Measurements from ENCODE around the gene ANXA2. TPM values are rescaled to one million over a fixed set of nuclear protein-coding genes. Genes with fewer than 3 reads are reported as not detected.
"Not testable (repeated sequence)": the region's sequence is repeated elsewhere in the genome, so short reads cannot be mapped to it uniquely, and the experiment has no call there.

The ANXA2 gene
- polyA plus RNA-seq, 4 donors, result 446 to 630 (median 526) TPM

DNA sequence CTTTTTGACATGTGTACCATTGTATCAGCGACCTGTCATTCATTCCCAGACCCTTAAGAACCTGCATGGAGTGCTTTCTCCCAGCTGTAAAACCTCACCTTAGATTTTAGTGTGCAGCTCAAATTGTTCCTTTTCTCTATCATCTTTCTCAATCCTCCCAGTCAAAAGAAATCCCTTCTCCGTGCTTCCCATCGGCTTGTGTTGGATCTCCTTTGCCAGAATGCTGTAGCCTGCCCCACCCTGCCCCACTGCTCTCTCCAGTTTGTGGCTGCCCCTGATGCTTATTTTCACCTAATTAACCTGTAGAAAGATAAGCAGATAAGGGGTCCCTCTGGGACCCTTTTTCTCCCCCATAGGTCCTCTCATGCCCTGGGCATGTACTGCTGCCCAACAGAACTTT, 51.1 kb downstream of the ANXA2 start:
- no peak for DNase-seq (ENCODE audit: low read depth in 4 of 4, low spot score in 2 of 4)

DNA sequence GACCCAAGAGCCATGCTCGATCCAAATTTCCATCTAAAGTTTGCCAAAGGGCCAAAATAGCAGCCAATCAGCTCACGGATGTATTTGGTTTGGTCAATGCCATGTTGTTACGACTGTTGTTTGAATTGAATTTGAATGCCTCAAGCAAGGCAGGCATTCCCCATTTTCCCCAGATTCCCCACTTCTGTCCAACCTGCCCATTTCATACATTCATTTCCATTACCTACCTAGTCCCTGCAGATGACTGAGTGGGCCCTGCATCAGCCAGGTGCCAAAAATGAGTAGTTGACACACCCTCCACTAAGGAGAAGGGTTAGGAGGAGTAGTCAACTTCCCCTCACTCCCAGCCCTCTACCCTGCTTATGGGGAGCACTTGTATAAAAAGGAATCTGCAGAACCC, 51.7 kb downstream of the ANXA2 start:
- DNase-seq (ENCODE audit: low read depth in 4 of 4, low spot score in 2 of 4), result no peak

DNA sequence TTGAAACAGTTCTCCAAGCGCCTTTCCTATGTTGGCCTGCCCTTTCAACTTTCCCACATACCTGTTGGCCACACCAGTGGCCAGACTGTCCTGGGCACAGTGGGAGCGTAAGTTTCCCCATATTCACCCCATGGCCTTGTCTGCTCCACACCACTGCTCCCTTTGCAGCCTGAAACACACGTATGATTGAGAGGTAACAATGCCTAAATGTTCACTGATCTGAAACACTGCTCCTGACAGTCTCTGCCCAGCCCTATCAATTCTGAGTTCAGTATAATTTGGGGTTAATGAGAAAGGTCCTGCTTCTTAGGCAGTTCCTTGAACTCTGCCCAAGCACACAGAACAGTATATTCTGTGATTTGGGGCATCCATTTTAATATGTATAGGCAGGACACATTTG, 52.2 kb downstream of the ANXA2 start:
- DNase-seq (ENCODE audit: low read depth in 4 of 4, low spot score in 2 of 4), result no peak

DNA sequence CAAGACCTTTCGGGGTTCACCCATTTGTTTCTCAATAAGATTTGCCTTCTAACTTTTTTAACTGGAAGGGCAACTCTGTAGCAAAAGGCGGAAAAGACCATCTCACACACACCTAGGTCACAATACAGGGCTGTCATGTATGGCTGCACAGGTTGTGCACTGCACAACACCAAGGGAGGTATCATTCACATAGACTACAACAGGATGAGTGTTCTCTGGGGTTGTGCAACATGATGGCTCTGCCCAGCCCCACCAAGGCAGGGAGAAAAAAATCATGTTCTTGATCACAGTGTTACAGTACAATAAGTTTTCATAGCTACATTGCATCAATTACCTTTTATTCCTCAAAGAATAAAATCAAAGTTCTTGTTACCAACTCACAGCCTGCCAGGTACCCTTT, 52.8 kb downstream of the ANXA2 start:
- DNase-seq (ENCODE audit: low read depth in 4 of 4, low spot score in 2 of 4), result no peak

DNA sequence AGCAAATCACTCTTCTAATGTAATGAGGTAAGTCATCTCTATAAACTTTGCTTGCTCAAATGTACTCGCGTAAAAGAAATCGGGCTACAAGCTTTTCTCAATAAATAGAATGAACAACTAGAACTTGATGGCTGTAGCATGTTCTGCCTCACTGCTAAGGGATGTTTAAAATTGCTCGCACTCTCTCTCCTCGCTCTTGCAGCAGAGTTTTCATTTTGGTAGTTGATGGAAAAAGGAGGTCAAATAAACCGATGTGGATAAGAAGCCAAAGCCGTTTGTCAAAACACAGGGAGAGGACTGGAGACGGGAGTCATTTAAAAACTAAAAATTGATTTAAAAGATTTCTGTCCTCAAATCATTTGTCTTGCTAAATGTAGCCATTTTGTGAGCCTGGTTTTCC, 53.3 kb downstream of the ANXA2 start:
- no peak for DNase-seq (ENCODE audit: low read depth in 4 of 4, low spot score in 2 of 4)

DNA sequence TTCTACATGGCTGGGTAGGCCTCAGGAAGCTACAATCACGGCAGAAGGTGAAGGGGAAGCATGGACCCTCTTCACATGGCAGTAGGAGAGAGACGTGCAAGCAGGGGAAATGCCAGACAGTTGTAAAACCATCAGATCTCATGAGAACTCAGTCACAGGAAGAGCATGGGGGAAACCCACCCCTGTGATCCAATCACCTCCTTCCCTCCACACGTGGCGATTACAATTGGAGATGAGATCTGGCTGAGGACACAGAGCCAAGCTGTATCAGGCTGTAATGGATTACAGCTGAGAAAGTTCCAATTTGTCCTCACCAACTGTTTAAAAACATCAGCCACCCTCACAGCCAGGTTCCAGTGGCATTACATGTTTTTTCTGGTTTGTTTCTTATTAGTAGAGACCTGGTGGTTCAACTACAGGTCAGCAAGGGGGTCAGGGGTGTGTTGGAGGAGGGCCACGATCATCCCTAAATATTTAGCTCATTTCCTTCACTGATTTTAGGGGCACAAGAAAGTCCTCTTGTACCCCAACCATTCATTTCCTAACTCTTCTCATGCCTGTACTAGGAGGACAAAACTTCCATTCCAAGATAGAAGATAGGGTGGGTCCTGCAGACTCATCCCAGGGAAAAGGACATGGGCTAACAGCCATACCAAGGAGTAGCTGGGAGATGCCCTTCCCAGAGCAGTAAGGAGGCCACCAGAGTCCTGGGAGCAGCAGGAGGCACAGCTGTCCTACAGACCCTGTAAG, 54.4 kb downstream of the ANXA2 start:
- DNase-seq (ENCODE audit: low read depth in 4 of 4, low spot score in 2 of 4), result no peak

DNA sequence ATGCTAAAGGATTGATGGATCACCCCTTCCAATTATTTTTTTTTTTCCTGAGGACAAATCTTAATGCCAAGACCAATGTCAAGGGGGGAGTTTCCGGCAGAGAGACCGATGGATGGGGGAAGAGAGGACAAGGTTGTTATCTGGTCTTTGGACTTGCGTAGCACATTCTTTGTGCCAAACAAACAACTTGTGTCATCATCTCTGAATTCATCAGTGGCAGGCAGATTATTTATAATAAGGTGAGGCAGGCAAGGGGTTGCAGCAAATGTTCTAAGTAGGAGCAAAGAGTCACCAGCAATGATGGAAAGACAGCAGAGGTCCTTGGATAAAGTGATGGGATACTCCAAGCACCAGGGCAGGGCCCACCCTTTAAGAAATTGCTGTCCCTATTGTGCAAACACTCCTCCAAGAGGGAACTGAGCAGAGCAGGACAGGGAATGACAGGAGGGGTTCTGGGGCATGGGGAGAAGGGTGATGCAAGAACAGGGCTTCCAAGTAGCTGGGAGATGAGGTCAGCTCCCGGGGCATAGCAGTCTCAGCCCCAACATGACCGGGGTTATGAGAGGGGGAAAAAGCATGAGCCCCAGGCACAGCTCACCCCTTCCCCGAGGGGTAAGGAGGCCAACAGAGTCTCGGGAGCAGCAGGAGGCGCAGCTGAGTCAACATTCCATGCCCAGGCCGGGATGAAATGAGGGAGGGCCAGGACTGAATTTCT, 57.4 kb downstream of the ANXA2 start:
- no peak for DNase-seq (ENCODE audit: low read depth in 4 of 4, low spot score in 2 of 4)

DNA sequence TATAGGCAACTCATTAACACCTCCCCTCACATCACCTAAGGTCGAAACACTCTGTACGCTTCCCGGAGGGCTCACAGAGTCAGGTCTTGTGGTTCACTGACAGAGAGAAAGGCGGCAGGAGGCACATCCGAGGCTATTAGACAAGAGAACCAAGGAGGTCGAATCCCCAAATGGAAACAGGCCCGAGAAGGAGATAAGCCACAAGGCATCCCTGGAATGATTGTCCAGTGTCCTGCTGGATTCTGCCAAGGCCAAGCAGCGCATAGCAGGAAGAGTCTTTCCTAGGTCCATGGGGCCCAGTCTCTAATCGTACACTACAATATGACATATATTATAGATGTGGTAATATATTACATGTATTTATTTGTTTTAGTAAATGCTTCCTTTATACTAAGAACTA, 58.5 kb downstream of the ANXA2 start:
- DNase-seq (ENCODE audit: low read depth in 4 of 4, low spot score in 2 of 4), result no peak

DNA sequence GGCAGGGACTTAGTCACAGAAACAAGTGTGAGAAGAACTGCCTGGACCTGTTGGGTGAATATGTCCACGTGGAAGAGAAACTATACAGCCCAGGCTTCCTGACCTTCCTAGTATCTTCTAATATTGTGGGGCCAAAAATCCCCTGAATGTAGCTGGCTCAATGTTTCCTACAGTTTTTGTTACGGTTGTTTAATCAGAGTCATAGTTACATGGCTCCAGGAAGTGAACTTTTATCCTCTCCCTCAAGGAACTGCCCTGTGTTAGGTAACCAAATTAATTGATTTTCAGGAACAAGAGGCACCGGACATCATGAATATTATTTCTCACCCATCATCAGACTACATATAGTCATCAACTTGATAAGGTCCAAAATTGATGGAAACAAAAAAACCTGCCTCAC, 59.0 kb downstream of the ANXA2 start:
- no peak for DNase-seq (ENCODE audit: low read depth in 4 of 4, low spot score in 2 of 4)

DNA sequence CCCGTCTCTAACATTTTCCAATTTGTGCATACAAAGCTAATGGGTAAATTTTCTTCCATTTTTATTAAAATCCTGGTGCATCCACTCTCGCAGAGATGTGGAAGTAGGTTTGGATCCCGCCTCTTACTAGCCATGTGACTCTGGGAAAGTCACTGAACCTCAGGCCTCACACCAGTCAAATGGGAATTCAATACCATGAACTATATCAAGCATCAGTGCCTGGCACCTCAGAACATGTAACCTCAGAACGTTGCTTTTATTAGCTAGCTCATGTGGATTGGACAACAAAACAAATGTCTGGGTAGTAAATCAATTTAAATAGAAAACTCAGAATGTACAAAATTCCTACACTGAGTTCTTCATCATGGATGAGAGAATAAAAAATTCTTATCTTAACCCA, 60.7 kb downstream of the ANXA2 start:
- DNase-seq (ENCODE audit: low read depth in 4 of 4, low spot score in 2 of 4), result no peak

DNA sequence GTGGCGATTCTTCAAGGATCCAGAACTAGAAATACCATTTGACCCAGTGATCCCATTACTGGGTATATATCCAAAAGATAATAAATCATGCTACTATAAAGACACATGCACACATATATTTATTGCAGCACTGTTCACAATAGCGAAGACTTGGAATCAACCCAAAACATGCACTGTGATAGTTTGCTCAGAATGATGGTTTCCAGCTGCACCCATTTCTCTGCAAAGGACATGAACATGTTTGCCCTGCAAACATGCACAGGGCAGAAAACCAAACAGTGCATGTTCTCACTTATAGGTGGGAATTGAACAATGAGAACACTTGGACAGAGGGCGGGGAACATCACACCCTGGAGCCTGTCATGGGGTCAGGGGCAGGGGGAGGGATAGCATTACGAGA, 62.5 kb downstream of the ANXA2 start:
- not testable (repeated sequence) for DNase-seq (ENCODE audit: low read depth in 4 of 4, low spot score in 2 of 4)

DNA sequence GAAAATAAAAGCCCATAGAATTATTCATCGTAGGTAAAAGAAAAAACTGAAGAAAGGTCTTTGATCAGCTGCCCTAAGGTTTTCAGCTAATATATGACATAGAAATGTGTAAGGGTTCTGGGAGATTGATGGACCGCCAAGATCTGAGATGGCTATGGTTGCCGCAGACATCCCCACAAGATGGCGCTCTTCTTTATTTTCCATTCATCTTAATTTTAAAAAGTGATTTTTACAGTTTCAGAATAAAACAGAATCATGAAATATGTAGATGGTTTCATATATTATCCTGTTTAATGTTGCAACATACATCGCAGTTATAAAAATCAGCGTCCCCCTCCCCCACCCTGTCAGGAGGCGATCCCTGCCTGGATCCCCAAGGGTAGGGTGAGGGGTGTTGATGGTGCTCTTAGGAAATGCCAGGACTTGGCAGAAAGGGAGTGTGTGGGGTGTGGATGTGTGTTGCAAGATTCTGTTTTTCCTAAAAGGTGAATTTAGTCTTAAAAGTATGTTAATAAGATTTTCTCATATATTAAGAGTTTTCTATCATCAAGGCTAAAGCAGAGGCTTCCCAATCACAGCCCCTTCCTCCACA, 68.8 kb downstream of the ANXA2 start:
- DNase-seq (ENCODE audit: low read depth in 4 of 4, low spot score in 2 of 4), result no peak

DNA sequence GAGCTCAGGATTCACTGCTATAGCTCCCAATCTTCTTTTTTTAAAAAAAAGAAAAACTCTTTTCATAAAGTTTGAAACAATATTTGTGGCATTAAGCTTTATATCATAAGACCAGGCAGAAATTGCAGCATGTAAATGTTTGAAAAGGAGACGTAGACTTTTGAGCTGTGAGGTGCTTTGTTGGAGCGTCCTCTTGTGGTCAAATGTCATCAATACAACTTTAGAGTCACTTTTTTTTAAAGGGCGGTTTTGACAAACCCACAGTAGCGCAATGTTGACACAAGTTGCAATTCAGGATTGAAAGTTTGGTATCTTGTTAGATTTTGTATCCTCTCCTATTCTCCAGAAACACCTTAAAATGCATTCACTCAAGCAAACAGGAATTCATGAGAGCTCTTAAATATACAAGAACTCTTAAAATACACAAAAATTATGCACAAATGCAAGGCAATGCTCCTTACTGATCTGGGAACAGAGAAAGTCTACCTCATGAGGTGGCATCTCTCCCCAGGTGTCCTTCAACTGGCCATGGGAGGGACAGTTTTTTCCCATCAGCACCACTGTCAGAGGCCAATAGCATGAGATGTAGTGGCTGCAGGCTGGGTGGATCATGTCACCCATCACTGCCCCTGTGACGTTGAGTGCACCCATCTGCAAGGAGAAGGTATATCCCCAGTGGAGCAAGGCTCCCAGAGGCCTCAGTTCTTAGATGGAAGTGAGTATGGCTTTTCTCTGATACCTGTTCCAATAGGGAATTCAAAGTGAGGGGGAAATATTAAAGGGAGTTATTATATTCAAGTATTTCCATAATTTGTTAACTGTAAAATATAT, 70.7 kb downstream of the ANXA2 start:
- peak in 3 of 4 donors; percentile 42 to 70 (median 51) for DNase-seq (ENCODE audit: low read depth in 4 of 4, low spot score in 2 of 4)

DNA sequence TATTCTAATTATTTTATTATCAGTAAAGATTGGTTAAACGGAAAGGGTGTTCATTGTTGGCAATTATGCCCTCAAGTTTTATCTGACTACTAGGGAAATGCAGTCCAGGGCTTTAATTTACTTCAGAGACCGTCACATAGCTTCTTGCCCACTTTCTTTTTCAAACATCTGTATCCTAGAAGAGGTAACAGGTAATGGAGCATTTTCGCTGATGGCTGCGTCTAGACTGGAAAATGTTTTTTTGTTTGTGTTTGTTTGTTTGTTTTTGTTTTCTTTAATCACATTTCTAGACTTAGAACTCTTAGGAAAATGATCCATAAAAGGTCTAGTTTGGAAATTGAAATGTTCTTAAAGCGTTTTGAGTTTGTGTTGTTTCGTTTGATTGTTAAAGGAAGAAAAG, 71.4 kb downstream of the ANXA2 start:
- no peak for DNase-seq (ENCODE audit: low read depth in 4 of 4, low spot score in 2 of 4)

DNA sequence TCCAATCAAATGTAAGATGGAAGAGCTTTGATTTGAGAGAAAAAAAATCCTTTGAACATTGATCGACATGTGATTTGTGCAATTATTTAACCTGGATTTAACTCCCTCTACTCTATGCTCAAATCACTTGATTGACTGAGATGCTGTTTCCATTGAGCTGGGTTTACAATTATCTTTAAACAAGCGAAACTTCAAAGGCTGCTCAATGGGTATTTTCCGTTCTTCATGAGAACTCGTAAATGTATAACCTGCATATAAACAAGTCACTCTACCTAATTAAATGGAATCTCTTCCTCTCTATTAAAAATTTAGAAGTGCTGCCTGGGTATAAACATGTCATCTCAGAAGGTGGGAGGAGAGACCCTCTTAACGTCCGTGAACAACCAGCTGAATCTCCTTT, 71.9 kb downstream of the ANXA2 start:
- DNase-seq (ENCODE audit: low read depth in 4 of 4, low spot score in 2 of 4), result no peak

DNA sequence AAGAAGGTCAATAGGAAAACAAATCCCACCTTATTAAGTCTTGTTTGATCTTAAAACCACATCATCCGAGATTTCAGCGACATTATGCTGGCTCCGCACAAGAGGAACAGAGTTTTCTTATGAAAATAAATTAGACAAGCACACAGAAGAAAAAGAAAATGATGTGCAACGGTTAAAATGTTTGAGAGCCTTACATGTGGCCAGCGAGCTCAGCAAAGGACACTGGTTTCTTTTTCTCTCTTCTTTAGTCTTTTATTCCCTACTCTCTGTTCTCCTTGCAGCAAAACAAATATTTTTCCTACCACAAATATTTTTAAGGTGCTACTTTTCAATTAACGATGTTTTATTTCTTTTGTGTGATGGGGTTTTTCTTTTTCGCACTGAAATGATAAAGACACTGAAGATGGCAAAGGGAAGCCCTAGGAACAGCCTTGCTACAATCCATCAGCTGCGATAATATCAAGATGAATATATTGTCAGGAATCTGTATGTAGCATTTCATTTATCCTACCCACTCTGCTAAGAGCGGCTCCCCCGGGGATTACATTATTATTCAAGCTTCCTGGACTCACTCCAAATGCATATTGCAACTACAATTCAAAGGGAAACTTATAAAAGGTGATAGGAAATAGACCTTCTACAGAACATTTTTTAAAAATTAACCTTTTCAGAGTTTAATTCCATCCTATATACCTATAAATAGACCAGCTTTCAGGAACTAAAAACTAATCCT, 72.9 kb downstream of the ANXA2 start:
- no peak for DNase-seq (ENCODE audit: low read depth in 4 of 4, low spot score in 2 of 4)

DNA sequence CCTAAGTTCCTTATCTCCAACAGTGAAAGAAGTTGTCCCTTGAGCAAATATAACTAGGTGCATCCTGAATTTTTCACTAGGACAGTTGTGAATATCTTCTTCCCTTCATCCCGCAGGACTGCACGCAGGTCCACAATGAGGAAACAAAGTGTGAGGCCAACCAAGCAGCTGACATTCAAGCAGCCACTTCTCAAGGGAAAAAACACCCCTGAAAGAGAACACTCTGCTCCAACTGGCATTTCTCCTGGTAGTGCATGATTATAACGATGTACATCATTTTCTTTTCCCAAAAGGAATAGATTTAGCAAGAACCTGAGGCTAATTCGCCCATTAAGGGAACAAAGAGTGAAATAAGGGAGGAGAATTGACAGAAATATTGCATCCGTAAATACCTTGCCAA, 74.5 kb downstream of the ANXA2 start:
- no peak for DNase-seq (ENCODE audit: low read depth in 4 of 4, low spot score in 2 of 4)

DNA sequence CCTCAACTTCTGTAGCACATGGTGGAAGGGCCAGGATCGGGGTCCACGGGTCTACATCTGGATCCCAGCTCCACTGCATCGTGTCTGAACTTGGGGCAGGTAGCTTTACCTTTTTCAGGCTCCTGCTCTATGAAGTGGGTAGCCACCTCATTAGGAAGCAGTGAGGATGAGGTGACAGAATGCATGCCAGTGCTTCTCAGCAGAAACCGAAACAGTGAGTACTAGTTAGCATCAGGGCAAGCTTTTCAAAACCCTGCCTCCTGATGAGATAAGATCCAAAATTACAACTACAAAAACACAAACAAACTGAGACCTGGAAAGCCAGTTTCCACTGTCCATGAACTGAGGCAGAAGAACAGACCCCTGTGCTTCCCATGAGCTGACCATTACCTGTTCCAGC, 77.4 kb downstream of the ANXA2 start:
- no peak for DNase-seq (ENCODE audit: low read depth in 4 of 4, low spot score in 2 of 4)

DNA sequence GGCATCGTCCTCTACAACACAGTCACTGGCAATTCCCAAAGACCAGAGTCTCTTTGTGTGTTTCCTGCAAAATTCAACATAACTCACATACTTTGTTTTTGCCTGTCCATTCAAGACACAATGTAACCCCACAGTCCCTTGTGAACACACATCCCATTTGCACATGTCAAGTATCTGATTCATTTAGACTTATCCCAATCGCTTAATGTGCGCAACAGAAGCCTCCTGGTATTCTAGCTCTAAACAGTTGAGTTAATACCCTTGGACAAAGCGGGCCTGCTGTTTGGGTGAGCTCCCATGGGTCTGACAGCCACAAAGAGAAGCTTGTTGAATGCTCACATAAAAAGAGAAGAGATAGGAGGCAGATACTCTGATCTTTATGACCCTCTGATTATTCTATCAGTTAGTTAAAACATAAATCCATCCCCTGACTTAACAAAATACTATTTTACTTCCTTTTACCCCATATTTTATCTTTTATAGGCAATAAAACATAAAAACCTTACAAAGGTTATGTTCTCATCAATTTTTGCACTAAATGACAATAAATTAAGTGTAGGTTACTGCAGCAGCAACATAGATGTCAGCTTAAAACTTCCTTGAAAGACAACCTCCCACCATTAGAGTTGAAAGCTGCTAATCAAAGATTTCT, 79.4 kb downstream of the ANXA2 start:
- no peak for DNase-seq (ENCODE audit: low read depth in 4 of 4, low spot score in 2 of 4)

DNA sequence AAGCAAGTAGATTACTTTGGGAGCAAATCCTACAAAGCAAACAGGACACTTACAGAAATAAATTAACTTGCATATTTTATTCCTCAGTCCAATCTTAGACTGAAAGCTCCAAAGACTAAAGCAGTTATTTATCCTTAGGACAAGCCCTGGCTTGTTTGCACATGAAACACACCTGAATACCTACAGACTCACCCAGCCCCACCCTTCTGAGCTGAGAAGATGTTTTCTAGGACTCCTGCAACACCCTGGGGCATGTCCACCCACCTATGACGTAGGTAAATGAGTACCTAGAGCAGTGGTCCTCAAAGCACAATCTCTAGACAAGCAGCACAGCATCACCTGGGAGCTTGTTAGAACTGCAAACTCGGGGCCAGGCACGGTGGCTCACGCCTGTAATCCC, 80.8 kb downstream of the ANXA2 start:
- no peak for DNase-seq (ENCODE audit: low read depth in 4 of 4, low spot score in 2 of 4)
